Measurements from ENCODE around the gene APP.

DNA sequence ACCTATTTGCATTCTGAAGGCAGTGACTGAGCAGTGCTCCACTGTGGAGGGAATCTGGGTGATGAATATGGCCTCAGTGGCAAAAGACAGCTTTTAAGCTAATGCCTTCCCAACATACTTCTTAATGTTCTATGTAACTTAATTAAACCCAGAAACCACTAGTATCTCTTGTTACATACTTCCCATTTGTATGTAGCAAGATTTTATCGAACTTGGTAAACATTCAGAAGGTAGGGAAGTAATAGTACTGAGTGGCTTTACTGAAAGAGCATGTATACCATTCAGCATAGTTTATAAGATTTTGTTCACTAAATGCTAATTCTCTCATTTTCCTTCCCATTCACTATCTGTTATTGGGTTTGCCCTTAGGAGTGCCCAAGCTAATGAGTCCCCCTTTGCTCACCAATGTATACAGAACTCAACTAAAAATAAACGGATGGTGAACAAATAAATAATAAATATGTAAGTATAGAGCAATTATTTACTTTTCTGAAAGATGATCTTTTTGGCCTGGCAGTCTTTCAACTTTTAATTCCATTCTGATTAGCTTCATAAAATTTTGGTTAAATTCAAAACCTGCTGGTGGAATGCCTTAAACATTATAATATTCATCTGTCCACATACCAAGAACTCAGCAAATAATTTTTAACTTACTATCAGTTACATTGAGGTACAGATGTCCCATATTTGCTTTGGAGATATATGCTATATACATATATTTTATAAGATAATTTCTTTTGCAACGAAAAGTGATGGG, 204.4 kb downstream of the APP start:
- no peak for TF ChIP-seq CTCF (IDR thresholded peaks at IDR 0.05; ENCODE audit: low read length)
- TF ChIP-seq EZH2phosphoT487 (IDR thresholded peaks at IDR 0.05; ENCODE audit: low read length): no peak
